Prostate gland (tissue), 2 donors: ENCODE results near the gene RPS14. TPM values are rescaled to one million over a fixed set of nuclear protein-coding genes. Genes with fewer than 3 reads are reported as not detected.

ENCODE experiments used
- DNase-seq: peaks from one replicate; pipeline ENCODE4 v3.0.0-alpha.2; 2019; ENCODE audit warnings: low spot score
- H3K27ac ChIP-seq, 2 donors: fragments of 200-600 bp; sonication (generic); 2 replicates each; pipeline ENCODE4 v1.5.1; 2017 to 2019
- H3K27me3 ChIP-seq: fragments of 200-600 bp; sonication (generic); replicated peaks from 2 replicates; pipeline ENCODE4 v1.5.1; 2019; ENCODE audit not compliant: insufficient read depth
- H3K36me3 ChIP-seq, 2 donors: fragments of 200-600 bp; sonication (generic); 1 replicate in 1 of 2; 2 replicates in 1 of 2; pipeline versions ENCODE4 v1.5.1 to v1.8.1; 2017 to 2019
- H3K4me1 ChIP-seq: fragments of 200-600 bp; sonication (generic); replicated peaks from 2 replicates; pipeline ENCODE4 v1.5.1; 2019
- H3K4me3 ChIP-seq, 2 donors: fragments of 200-600 bp; sonication (generic); 2 replicates each; pipeline ENCODE4 v1.5.1; 2017 to 2019
- H3K9me3 ChIP-seq: fragments of 200-600 bp; sonication (generic); 2 replicates; pipeline ENCODE4 v1.5.1; 2017
- CTCF ChIP-seq, 4 experiments: fragments of 200-600 bp in 2 of 4; fragments of 450-650 bp in 2 of 4; sonication (generic) in 2 of 4; IDR thresholded peaks; 1 replicate in 3 of 4; 2 replicates in 1 of 4; pipeline ENCODE4 v1.5.1; 2016 to 2019; ENCODE audit warnings: antibody characterized with exemption in 4 of 4, mild to moderate bottlenecking in 2 of 4, moderate library complexity in 2 of 4
- POLR2A ChIP-seq: fragments of 450-650 bp; IDR thresholded peaks from one replicate; pipeline ENCODE4 v1.6.1; 2016; ENCODE audit warnings: antibody characterized with exemption, mild to moderate bottlenecking
- POLR2AphosphoS5 ChIP-seq: sonication (generic); formaldehyde crosslinking; IDR thresholded peaks from one replicate; pipeline ENCODE4 v1.6.1; 2017; ENCODE audit warnings: antibody characterized with exemption
- WGBS: methylation state at CpG from one replicate; pipeline ENCODE4 v1.1.5; 2018; 5-methylcytosine and 5-hydroxymethylcytosine counted together
- intact Hi-C: fragments of 100-400 bp; cut with DNase I; formaldehyde crosslinking; loops from one replicate; pipeline ENCODE4 v1.14.2; 2022
- total RNA-seq, 2 donors: library from RNA; depleted of rRNA; stranded (reverse); fragments of >200 nt; gene quantifications; one replicate each; pipeline ENCODE4 v1.1.0, GENCODE V29; 2016

Gene RPS14
- total RNA-seq, 2 donors from 2014 or later = 1,708 to 3,672 TPM

GRCh38 chr5:150496534-150496933, 47.0 kb upstream of the RPS14 start:
- DNase-seq = no peak
- no peaks in the 10 kb centered on the region for H3K27me3 ChIP-seq
- no peaks in the 10 kb centered on the region for H3K36me3 ChIP-seq
- H3K9me3 ChIP-seq = no peaks in the 10 kb centered on the region
- 41% methylated on average over 4 of the region's 4 CpGs for WGBS
- H3K4me1 ChIP-seq = peaks cover 21% of the 10 kb centered on the region
- intact Hi-C loops = no loop called here
- TF ChIP-seq CTCF (IDR thresholded peaks at IDR 0.05) (no peak), POLR2AphosphoS5 (no peak), POLR2A (no peak)
- H3K4me3 ChIP-seq = no peak overlapping the region
- peak overlapping the region; percentile 34 to 41 for H3K27ac ChIP-seq

- Histone ChIP-seq H3K9me3 (no peaks in the 10 kb centered on the region), H3K36me3 (no peaks in the 10 kb centered on the region), H3K4me1 (peaks cover 21% of the 10 kb centered on the region), H3K27ac (peak overlapping the region; percentile 34 to 41), H3K27me3 (no peaks in the 10 kb centered on the region), H3K4me3 (no peak overlapping the region)
- DNase-seq = no peak
- TF ChIP-seq POLR2AphosphoS5 (no peak), CTCF (IDR thresholded peaks at IDR 0.05) (no peak), POLR2A (no peak)
- WGBS = 82% methylated on average over 3 of the region's 3 CpGs
- intact Hi-C loops = no loop called here
These were observed 46.6 kb upstream of the RPS14 start for GRCh38 chr5:150496098-150496497.

GRCh38 chr5:150492621-150493020, 43.1 kb upstream of the RPS14 start:
- peak; percentile 77 for DNase-seq
- no peak overlapping the region for H3K27ac ChIP-seq
- no peaks in the 10 kb centered on the region for H3K9me3 ChIP-seq
- H3K36me3 ChIP-seq = no peaks in the 10 kb centered on the region
- TF ChIP-seq POLR2A (peak; percentile 19), POLR2AphosphoS5 (peak; percentile 75), CTCF (IDR thresholded peaks at IDR 0.05) (no peak)
- intact Hi-C loops = no loop called here
- peaks cover 17% of the 10 kb centered on the region for H3K4me1 ChIP-seq
- no peak overlapping the region for H3K4me3 ChIP-seq
- H3K27me3 ChIP-seq = no peaks in the 10 kb centered on the region
- WGBS = 33% methylated on average over 6 of the region's 6 CpGs

GRCh38 chr5:150491876-150492275, 42.3 kb upstream of the RPS14 start:
- no peak overlapping the region for H3K4me3 ChIP-seq
- H3K36me3 ChIP-seq = no peaks in the 10 kb centered on the region
- peaks cover 17% of the 10 kb centered on the region for H3K4me1 ChIP-seq
- peak overlapping the region in 1 of 2 donors; percentile 30 for H3K27ac ChIP-seq
- H3K9me3 ChIP-seq = no peaks in the 10 kb centered on the region
- no peaks in the 10 kb centered on the region for H3K27me3 ChIP-seq
- intact Hi-C loops = no loop called here
- WGBS = 85% methylated on average over 4 of the region's 4 CpGs
- DNase-seq = no peak
- TF ChIP-seq POLR2A (no peak), POLR2AphosphoS5 (no peak), CTCF (IDR thresholded peaks at IDR 0.05) (no peak)

GRCh38 chr5:150490754-150491153, 41.2 kb upstream of the RPS14 start:
- Histone ChIP-seq H3K27me3 (no peaks in the 10 kb centered on the region), H3K4me3 (no peak overlapping the region), H3K27ac (peak overlapping the region; percentile 22 to 93), H3K36me3 (no peaks in the 10 kb centered on the region), H3K4me1 (peaks cover 17% of the 10 kb centered on the region), H3K9me3 (no peaks in the 10 kb centered on the region)
- TF ChIP-seq POLR2AphosphoS5 = no peak
- no peak for TF ChIP-seq CTCF (IDR thresholded peaks at IDR 0.05)
- no peak for TF ChIP-seq POLR2A
- intact Hi-C loops = no loop called here
- WGBS = 52% methylated on average over 1 of the region's 1 CpG
- DNase-seq = no peak
